HepG2 (cell line): ENCODE measurements around the gene SMAD3. TPM values are rescaled to one million over a fixed set of nuclear protein-coding genes. Genes with fewer than 3 reads are reported as not detected.

Experiments
- ATAC-seq: fragments of 200-7000 bp; cut with Tn5 transposase; 3 replicates; pipeline ENCODE4 v1.9.1; 2020; ENCODE audit warnings: mild to moderate bottlenecking, moderate library complexity
- BruUV-seq: library from RNA; stranded (reverse); fragments of 400-500 nt; replicated peaks from 2 replicates; lab custom pipeline; 2021; lab: Mats Ljungman, UMichigan
- CTCF ChIA-PET: fragments of 300-600 bp; formaldehyde crosslinking; extraction: SDS; loops from one replicate; lab custom pipeline; 2021; ENCODE audit warnings: low total read pairs, inconsistent platforms, low intra/inter-chr PET ratio; lab: Yijun Ruan, JAX
- POLR2A ChIA-PET: fragments of 350-600 bp; sonication (Branson Sonifier 250); formaldehyde crosslinking; loops from one replicate; lab custom pipeline; 2020; ENCODE audit warnings: antibody characterized with exemption, inconsistent platforms; lab: Yijun Ruan, JAX
- DNase-seq: peaks from one replicate; pipeline ENCODE4 v3.0.0-alpha.2; 2015; ENCODE audit warnings: low spot score
- FAIRE-seq: peaks from 3 replicates; lab custom pipeline; 2011; peaks lifted over from hg19 to GRCh38; lab: Jason Lieb, UNC
- H2AFZ ChIP-seq: one replicate; pipeline ENCODE4 v1.6.1; 2011; ENCODE audit warnings: low read length, inconsistent platforms
- H3K27ac ChIP-seq: fragments of 300-600 bp; 3 replicates; pipeline ENCODE4 v1.8.0; 2011; ENCODE audit warnings: mixed run types, mild to moderate bottlenecking, mixed read lengths, low read length, inconsistent platforms; ENCODE audit not compliant: insufficient read depth; ENCODE audit errors: extremely low read length
- H3K27me3 ChIP-seq, 2 experiments: fragments of 200-600 bp in 1 of 2; 2 replicates in 1 of 2; 3 replicates in 1 of 2; pipeline versions ENCODE4 v1.6.0 to v1.8.0; 2011; ENCODE audit warnings: low read length in 2 of 2, mild to moderate bottlenecking in 2 of 2, moderate library complexity in 2 of 2, inconsistent platforms in 1 of 2; ENCODE audit not compliant: insufficient read depth in 2 of 2, control insufficient read depth in 1 of 2
- H3K36me3 ChIP-seq, 2 experiments: fragments of 200-600 bp in 1 of 2; replicated peaks in 1 of 2; 2 replicates in 1 of 2; 3 replicates in 1 of 2; pipeline versions ENCODE4 v1.5.1 to v1.8.0; 2011; ENCODE audit warnings: low read length in 2 of 2, inconsistent platforms in 1 of 2; ENCODE audit not compliant: insufficient read depth in 2 of 2, control insufficient read depth in 1 of 2
- H3K4me1 ChIP-seq: 2 replicates; pipeline ENCODE4 v1.5.1; 2012; ENCODE audit warnings: low read length, inconsistent platforms; ENCODE audit not compliant: insufficient read depth
- H3K4me2 ChIP-seq: 2 replicates; pipeline ENCODE4 v1.6.0; 2011; ENCODE audit warnings: low read depth, low read length, inconsistent platforms
- H3K4me3 ChIP-seq, 3 experiments: fragments of 200-600 bp in 1 of 3; sonication (generic), shearing (Covaris generic) in 1 of 3; replicated peaks in 1 of 3; 2 replicates each; pipeline ENCODE4 v1.5.1; 2011 to 2016; ENCODE audit warnings: low read length in 3 of 3, inconsistent platforms in 2 of 3, low read depth in 2 of 3, mild to moderate bottlenecking in 2 of 3, control low read depth in 1 of 3, mixed read lengths in 1 of 3; ENCODE audit not compliant: insufficient read depth in 1 of 3
- H3K79me2 ChIP-seq: one replicate; pipeline ENCODE4 v1.6.1; 2011; ENCODE audit warnings: low read length, inconsistent platforms; ENCODE audit not compliant: insufficient read depth
- H3K9ac ChIP-seq: 2 replicates; pipeline ENCODE4 v1.6.0; 2011; ENCODE audit warnings: mild to moderate bottlenecking, low read depth, low read length, inconsistent platforms; ENCODE audit not compliant: insufficient read depth
- H3K9me3 ChIP-seq: 2 replicates; pipeline ENCODE4 v1.5.1; 2012; ENCODE audit warnings: mild to moderate bottlenecking, low read length
- H4K20me1 ChIP-seq: 2 replicates; pipeline ENCODE4 v1.6.0; 2011; ENCODE audit warnings: inconsistent platforms, mild to moderate bottlenecking, low read length, moderate library complexity; ENCODE audit not compliant: insufficient read depth
- ARID4A ChIP-seq: sonication (generic); formaldehyde crosslinking; IDR thresholded peaks from 2 replicates; pipeline ENCODE4 v1.5.0; 2020; ENCODE audit warnings: mild to moderate bottlenecking, missing genetic modification reagents, borderline replicate concordance
- GZF1 ChIP-seq: sonication (generic); formaldehyde crosslinking; IDR thresholded peaks from 2 replicates; pipeline ENCODE4 v1.5.1; 2020; ENCODE audit warnings: mild to moderate bottlenecking, missing genetic modification reagents
- HMGXB4 ChIP-seq, 2 experiments: sonication (generic) in 1 of 2; formaldehyde crosslinking in 1 of 2; IDR thresholded peaks; 2 replicates each; pipeline versions ENCODE4 v1.4.0 to v1.6.1; 2018 to 2020; ENCODE audit warnings: missing genetic modification reagents in 2 of 2, borderline replicate concordance in 1 of 2, low read depth in 1 of 2, mild to moderate bottlenecking in 1 of 2, missing biosample characterization in 1 of 2
- HOXA5 ChIP-seq: sonication (generic); formaldehyde crosslinking; IDR thresholded peaks from 2 replicates; pipeline ENCODE4 v1.4.0; 2020; ENCODE audit warnings: missing genetic modification reagents
- MAFF ChIP-seq: IDR thresholded peaks from 2 replicates; pipeline ENCODE4 v1.6.1; 2011; ENCODE audit warnings: low read depth, low read length, improper control_type of control experiment
- MAZ ChIP-seq, 2 experiments: sonication (generic) in 1 of 2; formaldehyde crosslinking in 1 of 2; IDR thresholded peaks; 2 replicates each; pipeline versions ENCODE4 v1.5.0 to v1.6.1; 2012 to 2020; ENCODE audit warnings: low read depth in 2 of 2, mild to moderate bottlenecking in 2 of 2, borderline replicate concordance in 1 of 2, improper control_type of control experiment in 1 of 2, low read length in 1 of 2, missing genetic modification reagents in 1 of 2, moderate library complexity in 1 of 2
- NR2F6 ChIP-seq, 2 experiments: IDR thresholded peaks; 2 replicates each; pipeline ENCODE4 v1.6.1; 2016; ENCODE audit warnings: antibody characterized with exemption in 1 of 2, mild to moderate bottlenecking in 1 of 2
- SPEN ChIP-seq: sonication (generic); formaldehyde crosslinking; IDR thresholded peaks from 2 replicates; pipeline ENCODE4 v1.5.1; 2020; ENCODE audit warnings: low read depth, mild to moderate bottlenecking, missing genetic modification reagents
- SRSF4 ChIP-seq: fragments of 200-400 bp; formaldehyde crosslinking; IDR thresholded peaks from one replicate; pipeline ENCODE4 v1.6.1; 2018; ENCODE audit warnings: mild to moderate bottlenecking, low read depth, low read length, moderate library complexity; ENCODE audit not compliant: poor library complexity, severe bottlenecking
- SRSF9 ChIP-seq: fragments of 200-400 bp; formaldehyde crosslinking; IDR thresholded peaks from 2 replicates; pipeline ENCODE4 v1.6.1; 2018; ENCODE audit warnings: borderline replicate concordance, mild to moderate bottlenecking, low read depth, low read length; ENCODE audit not compliant: insufficient read depth, poor library complexity, severe bottlenecking
- ZNF460 ChIP-seq: sonication (generic); formaldehyde crosslinking; IDR thresholded peaks from 2 replicates; pipeline ENCODE4 v1.5.1; 2020; ENCODE audit warnings: missing genetic modification reagents, mild to moderate bottlenecking, borderline replicate concordance
- ZNF567 ChIP-seq: sonication (generic); formaldehyde crosslinking; IDR thresholded peaks from 2 replicates; pipeline ENCODE4 v1.8.1; 2023; ENCODE audit warnings: mild to moderate bottlenecking, missing genetic modification reagents, borderline replicate concordance
- ZSCAN30 ChIP-seq: sonication (generic); formaldehyde crosslinking; IDR thresholded peaks from 2 replicates; pipeline ENCODE4 v1.5.0; 2020; ENCODE audit warnings: mild to moderate bottlenecking, missing genetic modification reagents
- ZSCAN5A ChIP-seq: sonication (generic); formaldehyde crosslinking; IDR thresholded peaks from 2 replicates; pipeline ENCODE4 v1.8.0; 2022; ENCODE audit warnings: mild to moderate bottlenecking, missing genetic modification reagents, borderline replicate concordance
- WGBS: methylation state at CpG from one replicate; pipeline ENCODE4 v1.1.6; 2017; ENCODE audit warnings: low lambda C conversion rate; 5-methylcytosine and 5-hydroxymethylcytosine counted together
- in situ Hi-C: cut with HindIII; loops from 2 replicates; pipeline ENCODE4 v1.10.0; 2017; ENCODE audit warnings: low pct_unique_long_range_greater_than_20kb; ENCODE audit not compliant: extremely low pct_ligation_motif_present
- intact Hi-C: fragments of 100-400 bp; cut with micrococcal nuclease; formaldehyde crosslinking; loops from one replicate; pipeline ENCODE4 v1.10.0; 2022; ENCODE audit not compliant: unreplicated experiment
- polyA plus RNA-seq, 8 experiments: library from polyadenylated mRNA; depleted of rRNA in 3 of 8; stranded (reverse) in 7 of 8; unstranded in 1 of 8; fragments of >200 nt; fragmentation: Illumina TruSeq in 4 of 8; extraction: Trizol in 4 of 8; gene quantifications; 2 replicates each; pipeline versions ENCODE4 v1.2.1 to v1.2.3, GENCODE V29; 2011 to 2016; ENCODE audit warnings: low read depth in 4 of 8, missing spikeins in 1 of 8, mixed read lengths in 1 of 8; ENCODE audit not compliant: insufficient read depth in 1 of 8
- total RNA-seq, 5 experiments: library from RNA; depleted of rRNA; stranded (reverse); fragments of >200 nt; fragmentation: Illumina TruSeq; extraction: Trizol; gene quantifications; 2 replicates each; pipeline ENCODE4 v1.2.3, GENCODE V29; 2016; ENCODE audit warnings: low read depth in 1 of 5

The SMAD3 gene
- total and polyA plus RNA-seq, 2 of the 13 experiments (the other 11 are each of a cell fraction or from before 2014, with no cell fraction given): 8.6 to 56.3 TPM

DNA sequence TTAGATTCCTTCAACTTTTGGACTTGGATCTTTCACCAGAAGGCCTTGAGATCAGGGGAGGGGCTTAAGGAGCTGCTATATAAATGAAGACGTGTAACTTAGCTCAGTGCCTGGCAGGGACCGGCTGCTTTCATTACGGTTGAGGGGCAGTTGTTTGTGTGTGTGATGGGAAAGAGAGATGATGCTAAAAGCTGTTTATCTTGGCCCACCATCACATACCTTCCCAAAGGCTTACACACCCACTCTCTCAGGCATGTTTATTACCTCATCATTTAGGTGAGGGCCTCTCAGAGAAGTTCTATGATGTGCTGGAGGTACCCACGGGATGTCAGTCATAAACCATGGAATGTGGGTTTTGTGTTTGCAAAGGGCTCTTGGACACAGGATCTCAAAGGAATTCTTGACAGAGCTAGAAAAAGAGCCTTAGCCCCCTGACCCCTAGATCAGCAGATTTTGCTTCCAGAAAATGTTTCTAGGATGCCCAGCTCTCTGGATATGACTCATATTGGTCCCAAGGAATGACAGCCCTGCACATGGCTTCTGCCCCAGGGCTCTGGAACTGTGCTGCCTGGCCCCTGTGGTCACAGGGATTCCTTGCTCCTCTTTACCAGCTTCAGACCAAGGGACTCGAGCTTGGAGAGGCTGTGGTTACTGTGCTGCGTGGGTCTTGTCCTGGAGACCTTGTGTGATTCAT lies 15.9 kb upstream of the SMAD3 start:
- intact Hi-C loops (no loop called here), in situ Hi-C loops (no loop called here)
- Histone ChIP-seq H3K4me3 (peak overlapping the region; percentile 4 to 56 (median 6); a peak in 3 of 6 replicates), H2AFZ (no peak overlapping the region), H3K79me2 (peaks cover 20% of the 10 kb centered on the region), H3K9me3 (no peaks in the 10 kb centered on the region), H3K27ac (peak overlapping the region; percentile 100), H3K4me1 (peaks cover 9% of the 10 kb centered on the region), H3K9ac (peak overlapping the region; percentile 93), H4K20me1 (no peaks in the 10 kb centered on the region), H3K27me3 (no peaks in the 10 kb centered on the region), H3K36me3 (peaks cover 2 to 21% of the 10 kb centered on the region in 2 experiments), H3K4me2 (peak overlapping the region; percentile 79)
- ChIA-PET POLR2A (interaction anchor here (0.9 to 12.1 kb wide), 12 partner anchors 13 to 118 kb away, joined by 3 to 248 read pairs (median 4); partner anchors contain the start of gene SMAD3), CTCF (no interaction called here)
- FAIRE-seq: no peak
- no TSS peak for BruUV-seq
- DNase-seq: peak; percentile 82
- ATAC-seq: peak; percentile 21
- 22% methylated on average over 6 of the region's 6 CpGs for WGBS
- TF ChIP-seq MAZ (IDR thresholded peaks at IDR 0.05; ENCODE audit: borderline replicate concordance, low read depth, low read length) (no peak), MAZ (CRISPR knock-in tag; IDR thresholded peaks at IDR 0.05; ENCODE audit: low read depth) (0 out of 2 replicates have a peak, but pooled peaks have one; percentile 8), NR2F6 (IDR thresholded peaks at IDR 0.05) (no peak), NR2F6 (CRISPR knock-in tag; IDR thresholded peaks at IDR 0.05) (peak; percentile 27; the same call in 1 of the 2 replicates), ZNF567 (CRISPR knock-in tag) (no peak), ZNF460 (CRISPR knock-in tag) (no peak), HOXA5 (CRISPR knock-in tag) (no peak), HMGXB4 (CRISPR knock-in tag; IDR thresholded peaks at IDR 0.05; ENCODE audit: borderline replicate concordance in 1 of 2, low read depth in 1 of 2) (peak in 1 of 2 experiments; percentile 8; a peak in 1 of 4 replicates), SRSF4 (no peak), SPEN (CRISPR knock-in tag) (no peak), ZSCAN30 (CRISPR knock-in tag) (no peak), SRSF9 (no peak), GZF1 (no peak), MAFF (0 out of 2 replicates have a peak, but pooled peaks have one; percentile 39), ARID4A (no peak), ZSCAN5A (CRISPR knock-in tag) (no peak)
